Tibial nerve (tissue), 4 donors: ENCODE data around the gene KCNK7.

Source experiments
- CTCF ChIP-seq, 5 experiments: fragments of 200-600 bp in 3 of 5; fragments of 450-650 bp in 2 of 5; sonication (generic) in 3 of 5; IDR thresholded peaks; one replicate each; pipeline ENCODE4 v1.5.1; 2016 to 2019; ENCODE audit warnings: antibody characterized with exemption in 5 of 5, mild to moderate bottlenecking in 3 of 5, moderate library complexity in 2 of 5
- EP300 ChIP-seq, 2 donors: sonication (generic); formaldehyde crosslinking; IDR thresholded peaks; one replicate each; pipeline ENCODE4 v1.6.1; 2017; ENCODE audit warnings: antibody characterized with exemption in 2 of 2, mild to moderate bottlenecking in 1 of 2
- POLR2A ChIP-seq, 2 donors: fragments of 450-650 bp; IDR thresholded peaks; one replicate each; pipeline ENCODE4 v1.6.1; 2017; ENCODE audit warnings: antibody characterized with exemption in 2 of 2, mild to moderate bottlenecking in 2 of 2, moderate library complexity in 2 of 2

- TF ChIP-seq CTCF (IDR thresholded peaks at IDR 0.05): no peak
- TF ChIP-seq POLR2A (IDR thresholded peaks at IDR 0.05): no peak
- no peak for TF ChIP-seq EP300 (IDR thresholded peaks at IDR 0.05)
These were observed 17.1 kb upstream of the KCNK7 start for GRCh38 chr11:65612691-65613090.
